ENCODE results near the gene SYCE3. TPM values are rescaled to one million over a fixed set of nuclear protein-coding genes. Genes with fewer than 3 reads are reported as not detected.

SYCE3 gene
- total and polyA plus RNA-seq, 9 of the 15 experiments (the other 6 are each of a cell fraction or from before 2014, with no cell fraction given), result 0.56 TPM; not detected in 8

- peak overlapping the region; percentile 92; the same call in 1 of the 2 replicates for H2AFZ ChIP-seq (ENCODE audit: low read depth, low read length)
- H3K27ac ChIP-seq (ENCODE audit: extremely low read depth, low read depth, low read length), result no peak overlapping the region
- BruUV-seq (replicated peaks), result TSS peak; percentile 72
- H3K4me3 ChIP-seq, result peak overlapping the region; percentile 77
- FAIRE-seq (no peak), ATAC-seq (no peak), DNase-seq (ENCODE audit: extremely low read depth in 1 of 4, low spot score in 3 of 4) (no peak)
- H3K27me3 ChIP-seq (ENCODE audit: control insufficient read depth in 2 of 2, insufficient read depth in 2 of 2, low read length in 2 of 2), result no peaks in the 10 kb centered on the region
- H3K9me1 ChIP-seq (ENCODE audit: control insufficient read depth, insufficient read depth, low read length), result no peaks in the 10 kb centered on the region
- no peak for TF ChIP-seq L3MBTL2 (IDR thresholded peaks at IDR 0.05)
- TF ChIP-seq ETV5 (CRISPR knock-in tag; IDR thresholded peaks at IDR 0.05; ENCODE audit: low read depth), result no peak
- TF ChIP-seq ZBTB1 (CRISPR knock-in tag; IDR thresholded peaks at IDR 0.05; ENCODE audit: borderline replicate concordance, low read depth), result no peak
- TF ChIP-seq JUN (IDR thresholded peaks at IDR 0.05; ENCODE audit: borderline replicate concordance, low read depth, low read length), result no peak
- no peak for TF ChIP-seq JUN (CRISPR knock-in tag; IDR thresholded peaks at IDR 0.05; ENCODE audit: borderline replicate concordance)
- TF ChIP-seq CXXC5 (CRISPR knock-in tag; IDR thresholded peaks at IDR 0.05), result no peak
- no peak for TF ChIP-seq ZFP36 (IDR thresholded peaks at IDR 0.05; ENCODE audit: low read depth, low read length, partially characterized antibody)
- no peak for TF ChIP-seq CAMTA2 (CRISPR knock-in tag; conservative IDR thresholded peaks at IDR 0.05)
- TF ChIP-seq, protein P1, sequence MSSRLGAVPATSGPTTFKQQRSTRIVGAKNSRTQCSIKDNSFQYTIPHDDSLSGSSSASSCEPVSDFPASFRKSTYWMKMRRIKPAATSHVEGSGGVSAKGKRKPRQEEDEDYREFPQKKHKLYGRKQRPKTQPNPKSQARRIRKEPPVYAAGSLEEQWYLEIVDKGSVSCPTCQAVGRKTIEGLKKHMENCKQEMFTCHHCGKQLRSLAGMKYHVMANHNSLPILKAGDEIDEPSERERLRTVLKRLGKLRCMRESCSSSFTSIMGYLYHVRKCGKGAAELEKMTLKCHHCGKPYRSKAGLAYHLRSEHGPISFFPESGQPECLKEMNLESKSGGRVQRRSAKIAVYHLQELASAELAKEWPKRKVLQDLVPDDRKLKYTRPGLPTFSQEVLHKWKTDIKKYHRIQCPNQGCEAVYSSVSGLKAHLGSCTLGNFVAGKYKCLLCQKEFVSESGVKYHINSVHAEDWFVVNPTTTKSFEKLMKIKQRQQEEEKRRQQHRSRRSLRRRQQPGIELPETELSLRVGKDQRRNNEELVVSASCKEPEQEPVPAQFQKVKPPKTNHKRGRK (tag; IDR thresholded peaks at IDR 0.05), result no peak
- no peak for TF ChIP-seq GTF2A2 (tag; IDR thresholded peaks at IDR 0.05)
- ChIA-PET POLR2A (interaction anchor here (0.6 kb wide), 1 partner anchor 423 kb away, joined by 3 read pairs; no protein-coding TSS in a partner anchor), CTCF (ENCODE audit: low intra/inter-chr PET ratio) (no interaction called here)
- H3K4me1 ChIP-seq (replicated peaks in 1 of 2; ENCODE audit: control insufficient read depth in 2 of 2, insufficient read depth in 2 of 2, low read length in 2 of 2), result peaks cover 14 to 31% of the 10 kb centered on the region in 2 experiments; a peak in 4 of 5 replicates
- H3K9me3 ChIP-seq (replicated peaks; ENCODE audit: control insufficient read depth, insufficient read depth, low read depth, low read length), result no peaks in the 10 kb centered on the region
- H3K79me2 ChIP-seq (ENCODE audit: control insufficient read depth, insufficient read depth, low read length), result peaks cover 6% of the 10 kb centered on the region; the same call in 2 of the 3 replicates
- in situ Hi-C loops (cut with MboI) (no loop called here), intact Hi-C loops (cut with micrococcal nuclease) (no loop called here)
- WGBS (ENCODE audit: insufficient coverage, low coverage, missing lambda C conversion rate), result 93% methylated on average over 13 of the region's 22 CpGs
- peak overlapping the region; percentile 93 to 97 for H3K9ac ChIP-seq (ENCODE audit: insufficient read depth in 1 of 2, low read depth in 2 of 2, low read length in 2 of 2)
- H3K4me2 ChIP-seq (ENCODE audit: insufficient read depth, low read length), result peak overlapping the region; percentile 84
- H3K36me3 ChIP-seq (ENCODE audit: control insufficient read depth, insufficient read depth, low read length), result no peaks in the 10 kb centered on the region; the same call in 2 of the 3 replicates
- H4K20me1 ChIP-seq (replicated peaks; ENCODE audit: control insufficient read depth, insufficient read depth, low read length), result no peaks in the 10 kb centered on the region
These were observed 18.6 kb upstream of the SYCE3 start for GRCh38 chr22:50581031-50581949.

All from K562 (cell line).